Neuronal stem cell (in vitro differentiated cells): ENCODE results near the gene DLG1.

ENCODE experiments used
- DNase-seq: peaks from one replicate; pipeline ENCODE4 v3.0.0-alpha.2; 2013; ENCODE audit warnings: low spot score
- H2AFZ ChIP-seq: one replicate; pipeline ENCODE4 v1.6.1; 2013; ENCODE audit warnings: mild to moderate bottlenecking, low read length, inconsistent platforms
- H2AK5ac ChIP-seq: 2 replicates; pipeline ENCODE4 v1.6.1; 2013; ENCODE audit warnings: low read depth, mild to moderate bottlenecking, inconsistent platforms, low read length, moderate library complexity, mixed read lengths
- H2BK120ac ChIP-seq: 2 replicates; pipeline ENCODE4 v1.6.1; 2013; ENCODE audit warnings: low read depth, mild to moderate bottlenecking, inconsistent platforms, low read length, moderate library complexity, mixed read lengths
- H2BK12ac ChIP-seq: one replicate; pipeline ENCODE4 v1.6.1; 2013; ENCODE audit warnings: low read length, inconsistent platforms
- H2BK15ac ChIP-seq: 2 replicates; pipeline ENCODE4 v1.6.1; 2013; ENCODE audit warnings: mild to moderate bottlenecking, low read length, inconsistent platforms, mixed read lengths
- H2BK5ac ChIP-seq: one replicate; pipeline ENCODE4 v1.6.1; 2013; ENCODE audit warnings: inconsistent platforms, mild to moderate bottlenecking, low read length, moderate library complexity
- H3K14ac ChIP-seq: one replicate; pipeline ENCODE4 v1.6.1; 2013; ENCODE audit warnings: low read length, inconsistent platforms
- H3K18ac ChIP-seq: 2 replicates; pipeline ENCODE4 v1.6.1; 2013; ENCODE audit warnings: low read length, inconsistent platforms
- H3K23ac ChIP-seq: 2 replicates; pipeline ENCODE4 v1.6.1; 2013; ENCODE audit warnings: low read depth, mild to moderate bottlenecking, mixed read lengths, low read length, inconsistent platforms; ENCODE audit not compliant: poor library complexity
- H3K27ac ChIP-seq: replicated peaks from 3 replicates; pipeline ENCODE4 v1.5.1; 2013; ENCODE audit warnings: low read length, inconsistent platforms
- H3K27me3 ChIP-seq, 3 experiments: 2 replicates each; pipeline ENCODE4 v1.6.1; 2013; ENCODE audit warnings: low read length in 3 of 3, mild to moderate bottlenecking in 2 of 3, inconsistent platforms in 1 of 3, low read depth in 1 of 3, mixed read lengths in 1 of 3, moderate library complexity in 1 of 3; ENCODE audit not compliant: control insufficient read depth in 3 of 3, insufficient read depth in 3 of 3
- H3K36me3 ChIP-seq, 2 donors: replicated peaks in 1 of 2; 2 replicates each; pipeline ENCODE4 v1.6.1; 2013; ENCODE audit warnings: low read length in 2 of 2; ENCODE audit not compliant: control insufficient read depth in 2 of 2, insufficient read depth in 2 of 2
- H3K4ac ChIP-seq: 2 replicates; pipeline ENCODE4 v1.6.1; 2013; ENCODE audit warnings: inconsistent platforms, mild to moderate bottlenecking, low read length, moderate library complexity
- H3K4me1 ChIP-seq, 2 donors: 1 replicate in 1 of 2; 2 replicates in 1 of 2; pipeline ENCODE4 v1.6.1; 2013; ENCODE audit warnings: low read length in 2 of 2, low read depth in 1 of 2; ENCODE audit not compliant: control insufficient read depth in 2 of 2, insufficient read depth in 1 of 2
- H3K4me2 ChIP-seq: one replicate; pipeline ENCODE4 v1.6.1; 2013; ENCODE audit warnings: mild to moderate bottlenecking, low read length, inconsistent platforms; ENCODE audit not compliant: insufficient read depth, poor library complexity, severe bottlenecking
- H3K4me3 ChIP-seq, 2 donors: 2 replicates each; pipeline ENCODE4 v1.5.1; 2013; ENCODE audit warnings: low read length in 2 of 2, mild to moderate bottlenecking in 2 of 2, inconsistent platforms in 1 of 2, moderate library complexity in 1 of 2
- H3K79me1 ChIP-seq: one replicate; pipeline ENCODE4 v1.6.1; 2013; ENCODE audit warnings: low read depth, mild to moderate bottlenecking, inconsistent platforms, low read length, moderate library complexity
- H3K9ac ChIP-seq: one replicate; pipeline ENCODE4 v1.6.1; 2013; ENCODE audit warnings: mild to moderate bottlenecking, low read depth, low read length, inconsistent platforms; ENCODE audit not compliant: poor library complexity
- H3K9me3 ChIP-seq, 2 donors: replicated peaks in 1 of 2; 2 replicates each; pipeline versions ENCODE3 to v1.6.1; 2013; ENCODE audit warnings: low read length in 2 of 2, mild to moderate bottlenecking in 2 of 2, inconsistent platforms in 1 of 2, low read depth in 1 of 2, mixed read lengths in 1 of 2, moderate library complexity in 1 of 2; ENCODE audit not compliant: control insufficient read depth in 2 of 2, insufficient read depth in 1 of 2
- H4K8ac ChIP-seq: one replicate; pipeline ENCODE4 v1.6.1; 2013; ENCODE audit warnings: low read depth, mild to moderate bottlenecking, inconsistent platforms, low read length, moderate library complexity
- H4K91ac ChIP-seq: one replicate; pipeline ENCODE4 v1.6.1; 2013; ENCODE audit warnings: low read length, low read depth, mild to moderate bottlenecking, inconsistent platforms; ENCODE audit not compliant: poor library complexity
- WGBS, 2 donors: extraction: QIAGEN DNeasy Blood & Tissue Kit; methylation state at CpG; one replicate each; pipeline ENCODE4 v1.1.7; 2013; ENCODE audit warnings: missing lambda C conversion rate in 2 of 2, mixed read lengths in 1 of 2; ENCODE audit not compliant: insufficient read length in 2 of 2, insufficient replicate concordance in 1 of 2; ENCODE audit errors: extremely low coverage in 2 of 2; 5-methylcytosine and 5-hydroxymethylcytosine counted together

DLG1 gene

DNA sequence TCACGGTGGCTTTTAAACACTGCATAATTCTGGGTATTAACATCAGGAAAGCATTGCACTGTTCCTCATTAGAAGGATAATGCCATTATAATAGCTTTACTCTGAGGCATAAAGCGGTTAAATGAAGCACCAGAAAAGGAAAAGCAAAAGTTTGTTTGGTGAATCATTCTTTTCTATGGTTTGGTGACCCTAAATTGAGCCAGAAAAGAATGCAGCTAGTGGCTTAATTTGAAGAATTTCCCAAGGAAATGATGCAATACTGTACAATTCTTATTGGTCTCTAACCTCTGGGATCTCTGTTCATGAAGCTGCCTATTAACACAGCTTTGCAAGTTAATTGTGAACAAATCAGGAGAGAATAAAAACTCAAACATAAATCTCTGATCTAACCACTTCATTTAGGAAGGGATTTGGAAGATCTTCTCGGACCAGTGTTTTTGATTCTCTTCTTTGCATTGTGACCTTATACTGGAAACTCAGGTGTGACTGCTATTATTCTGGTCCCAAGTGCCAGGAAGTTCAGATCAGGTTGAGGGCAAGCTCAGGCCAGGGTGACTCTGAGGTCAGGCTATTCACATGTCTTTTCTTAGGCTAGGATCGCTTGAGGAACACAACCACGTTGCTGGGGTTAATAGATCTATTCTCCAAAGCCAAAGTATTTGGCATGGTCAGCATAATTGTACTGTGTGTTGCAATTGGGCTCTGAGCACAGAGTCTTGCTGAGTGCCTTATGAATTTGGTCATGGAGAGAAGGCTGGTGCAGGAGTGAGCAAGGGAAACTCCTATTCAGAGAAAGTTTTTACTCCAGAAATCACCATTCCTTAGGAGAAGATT lies 11.3 kb upstream of the DLG1 start:
- Histone ChIP-seq H3K4me2 (no peak overlapping the region), H2BK12ac (no peak overlapping the region), H2AK5ac (no peak overlapping the region), H4K8ac (no peak overlapping the region), H3K18ac (no peak overlapping the region), H3K4me3 (no peak overlapping the region), H2BK5ac (no peak overlapping the region), H3K9me3 (peaks cover 0 to 5% of the 10 kb centered on the region in 2 donors), H3K4ac (no peak overlapping the region), H4K91ac (no peak overlapping the region), H3K79me1 (no peaks in the 10 kb centered on the region), H3K23ac (no peak overlapping the region), H3K4me1 (peaks cover 0 to 8% of the 10 kb centered on the region in 2 donors), H2BK120ac (no peak overlapping the region), H3K27ac (no peak overlapping the region), H2AFZ (peak overlapping the region; percentile 25), H3K27me3 (no peaks in the 10 kb centered on the region), H2BK15ac (no peak overlapping the region), H3K36me3 (no peaks in the 10 kb centered on the region), H3K14ac (no peak overlapping the region), H3K9ac (no peak overlapping the region)
- DNase-seq, result no peak
- WGBS, 2 donors, result no CpG with 5 or more reads among the region's 5 CpGs

DNA sequence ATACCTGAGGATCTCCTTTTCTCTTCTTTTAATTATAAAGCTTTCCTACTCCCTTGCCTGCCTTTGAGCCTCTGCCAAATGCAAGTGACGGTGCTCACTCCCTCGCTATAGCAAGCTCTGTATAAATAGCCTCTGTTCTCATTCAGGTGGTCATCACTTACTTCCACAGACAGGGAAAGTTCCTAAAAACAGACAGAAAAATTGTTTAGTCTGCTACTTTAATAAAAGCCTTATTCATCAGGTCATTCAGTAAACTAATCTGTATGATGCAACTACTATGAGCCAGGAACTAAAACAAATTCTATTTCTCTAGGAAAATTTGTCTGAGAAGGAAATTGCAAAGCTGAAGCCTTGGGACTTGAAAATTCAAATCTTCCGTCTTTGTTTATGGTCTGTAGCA lies 10.2 kb upstream of the DLG1 start:
- Histone ChIP-seq H2BK12ac (no peak overlapping the region), H3K18ac (no peak overlapping the region), H3K4me3 (no peak overlapping the region), H2AK5ac (no peak overlapping the region), H3K9me3 (peaks cover 0 to 5% of the 10 kb centered on the region in 2 donors), H3K36me3 (no peaks in the 10 kb centered on the region), H2BK5ac (no peak overlapping the region), H3K27me3 (no peaks in the 10 kb centered on the region), H2BK120ac (no peak overlapping the region), H2AFZ (no peak overlapping the region), H2BK15ac (no peak overlapping the region), H4K8ac (no peak overlapping the region), H3K14ac (no peak overlapping the region), H4K91ac (no peak overlapping the region), H3K4ac (no peak overlapping the region), H3K9ac (no peak overlapping the region), H3K4me2 (no peak overlapping the region), H3K79me1 (no peaks in the 10 kb centered on the region), H3K23ac (no peak overlapping the region), H3K27ac (no peak overlapping the region), H3K4me1 (peaks cover 0 to 8% of the 10 kb centered on the region in 2 donors)
- DNase-seq, result no peak
- no CpG with 5 or more reads among the region's 3 CpGs for WGBS, 2 donors

DNA sequence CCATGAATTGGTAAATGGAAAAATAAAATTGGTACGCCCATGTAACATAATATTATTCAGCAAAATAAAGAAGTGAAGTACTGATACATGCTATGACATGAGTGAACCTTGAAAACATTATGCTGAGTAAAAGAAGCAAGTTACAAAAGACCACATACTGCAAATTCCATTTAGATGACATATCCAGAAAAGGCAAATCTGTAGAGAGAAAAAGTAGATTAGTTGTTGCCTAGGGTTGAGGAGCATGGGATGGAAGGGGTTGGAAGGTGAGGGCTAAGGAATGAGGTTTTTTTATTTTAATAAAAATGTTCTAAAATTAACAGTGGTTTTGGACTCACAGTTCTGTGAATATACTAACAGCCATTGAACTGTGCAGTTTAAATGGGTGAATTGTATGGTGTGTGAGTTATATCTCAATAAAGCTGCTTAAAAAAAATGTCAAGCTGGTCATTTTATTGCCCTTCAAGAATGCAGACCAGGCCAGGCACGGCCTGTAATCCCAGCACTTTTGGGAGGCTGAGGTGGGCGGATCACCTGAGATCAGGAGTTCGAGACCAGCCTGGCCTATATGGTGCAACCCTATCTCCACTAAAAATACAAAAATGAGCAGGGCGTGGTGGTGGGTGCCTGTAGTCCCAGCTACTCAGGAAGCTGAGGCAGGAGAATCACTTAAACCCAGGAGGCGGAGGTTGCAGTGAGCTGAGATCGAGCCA lies 8.1 kb upstream of the DLG1 start:
- no peaks in the 10 kb centered on the region for H3K27me3 ChIP-seq
- no peak overlapping the region for H3K23ac ChIP-seq
- H3K9ac ChIP-seq, result no peak overlapping the region
- H2BK120ac ChIP-seq, result no peak overlapping the region
- H3K4me2 ChIP-seq, result no peak overlapping the region
- H2BK15ac ChIP-seq, result no peak overlapping the region
- no peaks in the 10 kb centered on the region for H3K36me3 ChIP-seq
- H3K18ac ChIP-seq, result no peak overlapping the region
- no peak overlapping the region for H2AFZ ChIP-seq
- no peak overlapping the region for H2AK5ac ChIP-seq
- H3K14ac ChIP-seq, result no peak overlapping the region
- H3K4me3 ChIP-seq, result no peak overlapping the region
- no peaks in the 10 kb centered on the region for H3K79me1 ChIP-seq
- H4K91ac ChIP-seq, result no peak overlapping the region
- WGBS, 2 donors, result no CpG with 5 or more reads among the region's 7 CpGs
- DNase-seq, result no peak
- no peak overlapping the region for H4K8ac ChIP-seq
- peaks cover 0 to 8% of the 10 kb centered on the region in 2 donors for H3K4me1 ChIP-seq
- H3K9me3 ChIP-seq, result no peaks in the 10 kb centered on the region
- no peak overlapping the region for H2BK5ac ChIP-seq
- no peak overlapping the region for H3K4ac ChIP-seq
- no peak overlapping the region for H2BK12ac ChIP-seq
- H3K27ac ChIP-seq, result no peak overlapping the region

DNA sequence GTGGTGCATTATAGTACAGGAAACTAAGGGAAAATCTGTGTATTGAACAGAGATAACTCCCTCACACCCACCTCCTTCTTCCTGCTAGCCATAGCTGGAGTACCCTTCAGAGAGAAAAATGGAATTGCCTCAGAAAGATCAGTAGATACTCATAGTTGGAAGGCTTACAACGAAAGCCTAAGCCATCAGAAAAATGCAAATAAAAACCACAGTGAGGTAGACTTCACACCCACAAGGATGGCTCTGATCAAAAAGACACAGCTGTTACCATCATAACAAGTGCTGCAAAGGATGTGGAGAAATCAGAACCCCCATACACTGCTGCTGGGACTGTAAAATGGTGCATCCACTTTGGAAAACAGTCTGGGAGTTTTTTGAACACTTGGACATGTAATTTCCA lies 7.4 kb upstream of the DLG1 start:
- no peak overlapping the region for H3K9ac ChIP-seq
- H2AK5ac ChIP-seq, result no peak overlapping the region
- no peak overlapping the region for H3K4ac ChIP-seq
- no peaks in the 10 kb centered on the region for H3K9me3 ChIP-seq
- no peak overlapping the region for H3K23ac ChIP-seq
- no peaks in the 10 kb centered on the region for H3K36me3 ChIP-seq
- H4K91ac ChIP-seq, result no peak overlapping the region
- no peaks in the 10 kb centered on the region for H3K27me3 ChIP-seq
- WGBS, 2 donors, result no CpG with 5 or more reads among the region's 1 CpG
- H3K18ac ChIP-seq, result no peak overlapping the region
- H3K4me3 ChIP-seq, result no peak overlapping the region
- H3K4me2 ChIP-seq, result no peak overlapping the region
- H2BK15ac ChIP-seq, result no peak overlapping the region
- no peak overlapping the region for H3K14ac ChIP-seq
- peaks cover 0 to 8% of the 10 kb centered on the region in 2 donors for H3K4me1 ChIP-seq
- H3K79me1 ChIP-seq, result no peaks in the 10 kb centered on the region
- H2AFZ ChIP-seq, result no peak overlapping the region
- H2BK120ac ChIP-seq, result no peak overlapping the region
- no peak for DNase-seq
- H4K8ac ChIP-seq, result no peak overlapping the region
- H2BK12ac ChIP-seq, result no peak overlapping the region
- H3K27ac ChIP-seq, result no peak overlapping the region
- no peak overlapping the region for H2BK5ac ChIP-seq
